Measurements from ENCODE around the gene USP19. TPM values are rescaled to one million over a fixed set of nuclear protein-coding genes. Genes with fewer than 3 reads are reported as not detected.

USP19 gene
- total RNA-seq, 2 donors from 2014 or later: 61.5 to 63.2 TPM

DNA sequence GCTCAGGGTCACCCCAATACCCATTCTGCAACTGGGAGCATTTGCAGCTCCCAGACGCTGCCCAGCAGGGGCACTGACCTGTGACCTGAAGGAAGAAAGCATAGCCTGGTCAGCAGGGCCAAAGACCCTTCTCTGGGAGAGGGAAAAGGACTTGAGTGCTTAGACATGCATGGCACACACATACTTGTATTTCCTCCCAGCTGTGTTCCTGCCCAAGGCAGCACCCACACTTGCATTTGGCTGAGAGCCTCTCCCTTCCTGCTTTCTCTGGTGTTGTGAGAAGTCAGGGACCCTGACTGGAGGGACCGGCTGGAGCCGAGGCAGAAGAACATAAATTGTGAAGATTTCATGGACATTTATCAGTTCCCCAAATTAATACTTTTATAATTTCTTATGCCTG is 19.5 kb upstream of the USP19 start:
- Histone ChIP-seq H3K4me1 (ENCODE audit: control insufficient read depth, insufficient read depth, low read length) (no peaks in the 10 kb centered on the region), H3K27ac (ENCODE audit: low read depth, low read length) (peak overlapping the region; percentile 29), H3K36me3 (ENCODE audit: control insufficient read depth, insufficient read depth, low read length) (no peaks in the 10 kb centered on the region), H3K9me3 (ENCODE audit: control insufficient read depth, low read length) (peaks cover 19% of the 10 kb centered on the region), H3K9ac (ENCODE audit: extremely low read depth, low read length, poor library complexity, severe bottlenecking) (no peak overlapping the region), H3K27me3 (ENCODE audit: control insufficient read depth, insufficient read depth, low read length, poor library complexity, severe bottlenecking) (no peaks in the 10 kb centered on the region), H3K4me3 (ENCODE audit: low read length) (no peak overlapping the region)
- DNase-seq: no peak
- peaks cover 38% of the 10 kb centered on the region for H3K9me3 Mint-ChIP-seq
- TF ChIP-seq, protein P1, sequence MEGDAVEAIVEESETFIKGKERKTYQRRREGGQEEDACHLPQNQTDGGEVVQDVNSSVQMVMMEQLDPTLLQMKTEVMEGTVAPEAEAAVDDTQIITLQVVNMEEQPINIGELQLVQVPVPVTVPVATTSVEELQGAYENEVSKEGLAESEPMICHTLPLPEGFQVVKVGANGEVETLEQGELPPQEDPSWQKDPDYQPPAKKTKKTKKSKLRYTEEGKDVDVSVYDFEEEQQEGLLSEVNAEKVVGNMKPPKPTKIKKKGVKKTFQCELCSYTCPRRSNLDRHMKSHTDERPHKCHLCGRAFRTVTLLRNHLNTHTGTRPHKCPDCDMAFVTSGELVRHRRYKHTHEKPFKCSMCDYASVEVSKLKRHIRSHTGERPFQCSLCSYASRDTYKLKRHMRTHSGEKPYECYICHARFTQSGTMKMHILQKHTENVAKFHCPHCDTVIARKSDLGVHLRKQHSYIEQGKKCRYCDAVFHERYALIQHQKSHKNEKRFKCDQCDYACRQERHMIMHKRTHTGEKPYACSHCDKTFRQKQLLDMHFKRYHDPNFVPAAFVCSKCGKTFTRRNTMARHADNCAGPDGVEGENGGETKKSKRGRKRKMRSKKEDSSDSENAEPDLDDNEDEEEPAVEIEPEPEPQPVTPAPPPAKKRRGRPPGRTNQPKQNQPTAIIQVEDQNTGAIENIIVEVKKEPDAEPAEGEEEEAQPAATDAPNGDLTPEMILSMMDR (conservative IDR thresholded peaks at IDR 0.05): no peak
- H3K4me3 Mint-ChIP-seq: no peak overlapping the region
- peaks cover 32% of the 10 kb centered on the region for H3K27me3 Mint-ChIP-seq (ENCODE audit: insufficient read depth)
- H3K36me3 Mint-ChIP-seq (ENCODE audit: low read depth): no peaks in the 10 kb centered on the region
- H3K27ac Mint-ChIP-seq: no peak overlapping the region
- no peaks in the 10 kb centered on the region for H3K4me1 Mint-ChIP-seq
- WGBS, 2 experiments (ENCODE audit: insufficient coverage in 1 of 2, insufficient read length in 1 of 2): 76% methylated on average over 3 of the region's 3 CpGs; no CpG with 5 or more reads in 1 of the 2 experiments

DNA sequence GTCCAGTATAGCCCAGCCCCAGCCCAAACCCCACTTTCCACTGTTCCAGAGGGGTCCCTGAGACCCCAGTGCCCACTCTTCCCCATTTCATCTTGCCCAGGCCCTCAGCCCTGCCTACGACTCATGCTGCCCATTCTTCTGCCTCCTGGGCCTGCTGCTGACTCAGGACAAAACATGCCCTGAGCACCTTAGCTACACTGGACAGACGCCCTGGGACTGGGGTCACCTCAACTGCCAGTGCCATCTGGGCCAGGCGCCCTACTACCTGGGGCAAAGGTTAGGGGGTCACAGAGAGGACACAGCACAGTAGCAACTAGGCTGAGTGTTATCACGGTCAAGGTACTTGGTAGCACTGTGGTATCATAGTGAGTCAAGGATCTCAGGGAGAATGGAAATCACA is 14.9 kb upstream of the USP19 start:
- no peaks in the 10 kb centered on the region for H3K4me1 Mint-ChIP-seq
- Histone ChIP-seq H3K9ac (ENCODE audit: extremely low read depth, low read length, poor library complexity, severe bottlenecking) (no peak overlapping the region), H3K36me3 (ENCODE audit: control insufficient read depth, insufficient read depth, low read length) (no peaks in the 10 kb centered on the region), H3K27ac (ENCODE audit: low read depth, low read length) (no peak overlapping the region), H3K9me3 (ENCODE audit: control insufficient read depth, low read length) (peaks cover 2% of the 10 kb centered on the region), H3K4me1 (ENCODE audit: control insufficient read depth, insufficient read depth, low read length) (peaks cover 5% of the 10 kb centered on the region), H3K27me3 (ENCODE audit: control insufficient read depth, insufficient read depth, low read length, poor library complexity, severe bottlenecking) (no peaks in the 10 kb centered on the region), H3K4me3 (ENCODE audit: low read length) (no peak overlapping the region)
- no peak overlapping the region for H3K4me3 Mint-ChIP-seq
- H3K9me3 Mint-ChIP-seq: peaks cover 6% of the 10 kb centered on the region
- H3K36me3 Mint-ChIP-seq (ENCODE audit: low read depth): no peaks in the 10 kb centered on the region
- H3K27me3 Mint-ChIP-seq (ENCODE audit: insufficient read depth): peaks cover 18% of the 10 kb centered on the region
- no peak overlapping the region for H3K27ac Mint-ChIP-seq
- 87 to 91% methylated on average over 2 to 4 of the region's 4 CpGs for WGBS, 2 experiments (ENCODE audit: insufficient coverage in 1 of 2, insufficient read length in 1 of 2)
- TF ChIP-seq, protein P1 (conservative IDR thresholded peaks at IDR 0.05): no peak
- no peak for DNase-seq

DNA sequence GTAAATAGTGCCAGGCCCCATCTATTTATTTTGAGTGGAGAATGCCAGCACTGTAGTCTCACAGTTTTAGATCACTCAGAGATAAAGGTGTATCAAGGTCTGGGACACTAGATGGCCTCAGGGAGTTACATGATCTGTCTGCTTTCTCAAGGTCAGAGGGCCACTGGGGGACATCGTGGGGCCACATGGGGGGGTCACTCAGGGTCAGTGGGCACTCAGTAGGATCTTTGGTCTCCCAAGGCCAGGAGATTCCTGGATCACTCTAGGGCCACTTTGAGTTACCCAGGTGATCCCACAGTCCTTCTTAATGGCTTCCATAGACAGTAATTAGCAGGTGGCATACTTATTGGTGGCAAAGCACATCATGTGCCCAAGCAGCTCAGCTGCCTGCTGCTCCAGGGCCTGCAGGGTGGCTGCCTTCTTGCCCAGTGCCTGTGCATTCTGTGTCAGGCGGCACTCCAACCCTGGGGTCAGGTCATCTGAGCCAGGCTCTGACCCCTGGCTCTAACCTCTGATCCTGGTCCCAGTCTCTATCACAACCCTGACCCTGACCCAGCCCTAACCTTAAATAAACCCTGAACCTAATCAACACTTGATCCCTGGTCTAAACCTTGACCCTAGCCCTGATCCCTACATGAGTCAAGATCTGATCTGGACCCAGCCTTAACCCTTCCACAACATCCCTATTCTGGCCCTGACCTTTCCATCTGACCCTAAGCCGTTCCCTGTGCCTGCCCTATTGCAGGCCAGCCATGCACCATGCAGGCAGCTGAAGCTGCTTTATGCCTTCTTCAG is 14.0 kb upstream of the USP19 start:
- DNase-seq: no peak
- 78 to 88% methylated on average over 3 of the region's 3 CpGs for WGBS, 2 experiments (ENCODE audit: insufficient coverage in 1 of 2, insufficient read length in 1 of 2)
- H3K4me3 ChIP-seq (ENCODE audit: low read length): no peak overlapping the region

More for the DNA sequence above, 14.0 kb upstream of the USP19 start:
- Histone ChIP-seq H3K9ac (ENCODE audit: extremely low read depth, low read length, poor library complexity, severe bottlenecking) (no peak overlapping the region), H3K27ac (ENCODE audit: low read depth, low read length) (no peak overlapping the region), H3K36me3 (ENCODE audit: control insufficient read depth, insufficient read depth, low read length) (no peaks in the 10 kb centered on the region), H3K4me1 (ENCODE audit: control insufficient read depth, insufficient read depth, low read length) (peaks cover 5% of the 10 kb centered on the region), H3K9me3 (ENCODE audit: control insufficient read depth, low read length) (no peaks in the 10 kb centered on the region), H3K27me3 (ENCODE audit: control insufficient read depth, insufficient read depth, low read length, poor library complexity, severe bottlenecking) (no peaks in the 10 kb centered on the region)
- Mint-ChIP-seq H3K4me1 (no peaks in the 10 kb centered on the region), H3K9me3 (no peaks in the 10 kb centered on the region), H3K27me3 (ENCODE audit: insufficient read depth) (peaks cover 12% of the 10 kb centered on the region), H3K27ac (peak overlapping the region; percentile 1), H3K4me3 (peak overlapping the region; percentile 78), H3K36me3 (ENCODE audit: low read depth) (no peaks in the 10 kb centered on the region)
- TF ChIP-seq, protein P1 (conservative IDR thresholded peaks at IDR 0.05): peak; percentile 29
